ENCODE measurements around the gene STPG4. TPM values are rescaled to one million over a fixed set of nuclear protein-coding genes. Genes with fewer than 3 reads are reported as not detected.

Gene STPG4
- total RNA-seq, 4 donors from 2014 or later, result not detected

DNA sequence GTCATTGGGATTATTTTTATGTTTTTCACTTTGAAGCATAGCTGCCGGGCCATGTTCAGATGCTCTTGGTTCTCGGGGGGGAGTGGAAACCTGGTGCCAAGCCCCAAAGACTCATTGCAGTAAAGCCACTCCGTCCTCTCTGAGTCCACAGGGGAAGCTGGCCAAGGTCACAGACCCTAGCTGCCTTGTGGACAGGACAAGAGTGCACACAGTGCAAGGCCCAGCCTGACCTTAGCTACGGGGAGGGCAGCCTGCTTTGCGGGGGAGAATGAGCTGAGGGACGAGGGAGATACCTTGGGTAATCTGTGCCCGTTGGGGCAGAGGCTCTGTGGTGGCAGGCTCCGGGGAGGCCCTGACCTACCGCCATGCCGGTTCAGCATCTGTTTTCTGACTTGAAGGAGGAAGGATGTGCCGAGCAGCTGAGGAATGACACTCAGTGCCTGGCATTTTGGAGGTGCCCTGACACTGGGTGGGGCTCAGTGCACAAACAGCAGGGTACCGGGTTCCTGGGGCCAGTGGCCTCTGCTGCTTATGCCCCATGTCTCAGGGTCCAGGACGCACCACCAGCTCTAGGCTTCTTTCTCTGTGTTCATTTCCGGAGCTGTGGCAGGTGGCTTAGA, 87.2 kb downstream of the STPG4 start:
- H3K9me3 ChIP-seq, result no peaks in the 10 kb centered on the region
- H3K4me3 ChIP-seq, result no peak overlapping the region
- no peak for TF ChIP-seq POLR2A (IDR thresholded peaks at IDR 0.05; ENCODE audit: low read depth)
- no peak for TF ChIP-seq POLR2AphosphoS5 (IDR thresholded peaks at IDR 0.05)
- TF ChIP-seq, protein P1, sequence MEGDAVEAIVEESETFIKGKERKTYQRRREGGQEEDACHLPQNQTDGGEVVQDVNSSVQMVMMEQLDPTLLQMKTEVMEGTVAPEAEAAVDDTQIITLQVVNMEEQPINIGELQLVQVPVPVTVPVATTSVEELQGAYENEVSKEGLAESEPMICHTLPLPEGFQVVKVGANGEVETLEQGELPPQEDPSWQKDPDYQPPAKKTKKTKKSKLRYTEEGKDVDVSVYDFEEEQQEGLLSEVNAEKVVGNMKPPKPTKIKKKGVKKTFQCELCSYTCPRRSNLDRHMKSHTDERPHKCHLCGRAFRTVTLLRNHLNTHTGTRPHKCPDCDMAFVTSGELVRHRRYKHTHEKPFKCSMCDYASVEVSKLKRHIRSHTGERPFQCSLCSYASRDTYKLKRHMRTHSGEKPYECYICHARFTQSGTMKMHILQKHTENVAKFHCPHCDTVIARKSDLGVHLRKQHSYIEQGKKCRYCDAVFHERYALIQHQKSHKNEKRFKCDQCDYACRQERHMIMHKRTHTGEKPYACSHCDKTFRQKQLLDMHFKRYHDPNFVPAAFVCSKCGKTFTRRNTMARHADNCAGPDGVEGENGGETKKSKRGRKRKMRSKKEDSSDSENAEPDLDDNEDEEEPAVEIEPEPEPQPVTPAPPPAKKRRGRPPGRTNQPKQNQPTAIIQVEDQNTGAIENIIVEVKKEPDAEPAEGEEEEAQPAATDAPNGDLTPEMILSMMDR (IDR thresholded peaks at IDR 0.05), result no peak
- TF ChIP-seq EP300 (IDR thresholded peaks at IDR 0.05), result no peak
- intact Hi-C loops (cut with DNase I), result no loop called here
- DNase-seq (ENCODE audit: extremely low spot score), result no peak
- H3K4me1 ChIP-seq, result peaks cover 78 to 100% (median 97%) of the 10 kb centered on the region in 4 donors
- peaks cover 0 to 7% (median 3%) of the 10 kb centered on the region in 4 donors for H3K36me3 ChIP-seq
- no peaks in the 10 kb centered on the region for H3K27me3 ChIP-seq
- H3K27ac ChIP-seq (replicated peaks in 1 of 4), result peak overlapping the region; percentile 87 to 91 (median 90)
- 85% methylated on average over 5 of the region's 14 CpGs for WGBS

DNA sequence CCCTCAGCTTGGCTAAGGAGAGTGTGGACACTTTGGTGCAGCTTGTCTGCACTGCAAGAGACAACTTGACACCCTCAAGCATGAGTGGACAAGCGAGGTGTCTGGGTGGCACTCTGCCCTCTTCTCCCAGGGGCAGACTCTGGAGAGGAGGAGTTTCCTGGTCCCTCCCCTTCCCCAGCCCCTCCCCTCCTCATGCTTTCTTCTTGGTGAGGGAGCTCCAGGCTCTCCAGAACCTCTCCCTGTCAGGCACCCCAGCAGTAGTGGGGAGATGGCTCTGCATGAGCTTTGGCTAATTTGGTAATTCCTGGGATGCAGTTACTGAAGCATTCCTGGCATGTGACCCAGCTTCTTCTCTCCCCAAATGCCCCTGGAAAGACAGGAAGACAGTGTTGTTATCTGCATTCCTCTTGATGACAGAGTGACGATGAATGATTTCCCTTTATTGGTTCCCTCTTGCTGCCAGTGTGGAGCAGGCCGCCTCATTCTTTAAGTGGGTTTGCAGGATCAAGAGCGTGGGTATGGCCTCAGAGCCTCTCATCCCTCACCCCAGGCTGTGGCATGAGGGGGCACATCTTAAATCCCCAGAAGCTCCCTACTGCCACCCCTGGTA, 89.2 kb downstream of the STPG4 start:
- Histone ChIP-seq H3K36me3 (peaks cover 0 to 18% (median 9%) of the 10 kb centered on the region in 4 donors), H3K27me3 (no peaks in the 10 kb centered on the region), H3K4me1 (peaks cover 72 to 99% (median 96%) of the 10 kb centered on the region in 4 donors), H3K27ac (replicated peaks in 1 of 4) (peak overlapping the region; percentile 87 to 91 (median 90)), H3K9me3 (no peaks in the 10 kb centered on the region), H3K4me3 (no peak overlapping the region)
- WGBS, result 17% methylated on average over 3 of the region's 4 CpGs
- intact Hi-C loops (cut with DNase I), result no loop called here
- no peak for TF ChIP-seq POLR2A (IDR thresholded peaks at IDR 0.05; ENCODE audit: low read depth)
- peak in 1 of 2 donors; percentile 5 for TF ChIP-seq POLR2AphosphoS5 (IDR thresholded peaks at IDR 0.05)
- DNase-seq (ENCODE audit: extremely low spot score), result no peak

DNA sequence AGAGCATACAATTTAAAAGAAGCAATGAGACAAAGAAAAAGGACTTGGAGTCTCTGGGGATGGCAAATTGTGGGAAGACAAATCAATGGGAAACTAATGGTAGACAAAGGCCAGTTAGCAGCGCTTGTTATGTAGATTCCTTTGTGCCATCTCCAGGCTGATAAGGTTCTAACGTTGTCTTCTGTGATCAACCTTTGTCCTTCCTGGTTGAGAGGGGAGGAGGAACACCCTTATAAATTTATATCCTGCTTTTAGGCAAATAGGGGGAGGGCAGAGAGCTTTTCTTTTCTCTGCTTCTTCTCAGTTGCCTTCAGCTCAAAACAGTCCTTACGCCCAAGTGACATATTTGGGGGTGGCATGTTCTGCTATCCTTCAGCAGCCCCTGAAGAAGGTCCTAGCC, 89.8 kb downstream of the STPG4 start:
- H3K27me3 ChIP-seq, result no peaks in the 10 kb centered on the region
- TF ChIP-seq EP300 (IDR thresholded peaks at IDR 0.05) (no peak), POLR2A (IDR thresholded peaks at IDR 0.05; ENCODE audit: low read depth) (no peak), POLR2AphosphoS5 (IDR thresholded peaks at IDR 0.05) (no peak)
- TF ChIP-seq, protein P1 (IDR thresholded peaks at IDR 0.05), result no peak
- no peak for DNase-seq (ENCODE audit: extremely low spot score)
- H3K36me3 ChIP-seq, result peaks cover 0 to 23% (median 11%) of the 10 kb centered on the region in 4 donors
- peak overlapping the region; percentile 87 to 91 (median 90) for H3K27ac ChIP-seq (replicated peaks in 1 of 4)
- H3K9me3 ChIP-seq, result no peaks in the 10 kb centered on the region
- WGBS, result 75% methylated on average over 3 of the region's 3 CpGs
- H3K4me3 ChIP-seq, result no peak overlapping the region
- peaks cover 66 to 95% (median 93%) of the 10 kb centered on the region in 4 donors for H3K4me1 ChIP-seq
- intact Hi-C loops (cut with DNase I), result no loop called here

DNA sequence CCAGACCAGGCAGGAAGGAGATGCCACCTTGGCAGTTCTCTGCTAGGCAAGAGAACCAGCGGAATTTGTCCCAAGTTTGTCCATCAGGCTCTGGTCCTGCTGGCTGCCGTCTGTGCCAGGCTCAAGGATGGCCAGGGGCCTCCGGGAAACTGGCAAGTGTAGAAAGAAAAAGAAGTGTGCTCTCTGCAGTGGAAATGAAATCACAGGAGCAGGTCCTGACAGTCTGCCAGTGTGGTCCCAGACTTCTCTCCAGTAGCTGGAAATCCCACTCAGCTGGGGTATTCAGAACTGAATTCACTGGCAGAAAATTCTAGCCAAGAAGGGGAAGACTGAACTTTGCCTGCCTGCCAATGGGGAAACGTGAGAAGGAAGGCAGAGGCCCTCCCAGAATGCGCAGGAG, 91.0 kb downstream of the STPG4 start:
- WGBS, result 73% methylated on average over 4 of the region's 5 CpGs
- Histone ChIP-seq H3K4me3 (no peak overlapping the region), H3K36me3 (peaks cover 0 to 23% (median 11%) of the 10 kb centered on the region in 4 donors), H3K27ac (replicated peaks in 1 of 4) (peak overlapping the region; percentile 48 to 91 (median 90)), H3K27me3 (no peaks in the 10 kb centered on the region), H3K4me1 (peaks cover 58 to 89% (median 87%) of the 10 kb centered on the region in 4 donors), H3K9me3 (no peaks in the 10 kb centered on the region)
- no peak for TF ChIP-seq POLR2A (IDR thresholded peaks at IDR 0.05; ENCODE audit: low read depth)
- TF ChIP-seq, protein P1 (IDR thresholded peaks at IDR 0.05), result no peak
- no peak for TF ChIP-seq EP300 (IDR thresholded peaks at IDR 0.05)
- no peak for TF ChIP-seq POLR2AphosphoS5 (IDR thresholded peaks at IDR 0.05)
- DNase-seq (ENCODE audit: extremely low spot score), result no peak
- intact Hi-C loops (cut with DNase I), result no loop called here

DNA sequence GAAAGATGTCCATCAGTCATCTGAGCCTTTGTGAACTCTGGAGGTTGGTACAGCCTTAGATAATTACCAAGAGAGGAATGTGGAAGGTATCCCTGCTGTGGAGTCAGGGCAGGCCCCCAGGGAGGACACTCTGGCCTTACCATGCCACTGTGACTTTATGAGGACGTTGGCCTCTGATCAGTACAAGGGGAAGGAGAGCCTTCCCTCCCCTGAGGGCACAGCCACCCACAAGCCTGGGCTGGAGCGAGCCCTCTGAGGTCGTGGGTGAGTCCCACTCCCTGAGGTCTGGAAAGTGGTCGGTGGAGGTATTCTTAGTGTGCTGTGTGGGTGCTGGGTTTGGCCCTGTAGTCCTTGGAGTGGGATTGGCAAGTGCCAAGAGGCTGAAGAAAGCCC, 91.6 kb downstream of the STPG4 start:
- Histone ChIP-seq H3K9me3 (no peaks in the 10 kb centered on the region), H3K4me3 (no peak overlapping the region), H3K36me3 (peaks cover 0 to 23% (median 11%) of the 10 kb centered on the region in 4 donors), H3K27me3 (no peaks in the 10 kb centered on the region), H3K4me1 (peaks cover 58 to 89% (median 87%) of the 10 kb centered on the region in 4 donors), H3K27ac (replicated peaks in 1 of 4) (peak overlapping the region; percentile 48 to 91 (median 90))
- 83% methylated on average over 3 of the region's 4 CpGs for WGBS
- intact Hi-C loops (cut with DNase I), result no loop called here
- TF ChIP-seq, protein P1 (IDR thresholded peaks at IDR 0.05), result no peak
- TF ChIP-seq POLR2A (IDR thresholded peaks at IDR 0.05; ENCODE audit: low read depth), result no peak
- TF ChIP-seq EP300 (IDR thresholded peaks at IDR 0.05), result no peak
- TF ChIP-seq POLR2AphosphoS5 (IDR thresholded peaks at IDR 0.05), result no peak
- DNase-seq (ENCODE audit: extremely low spot score), result no peak

Measured in esophagus muscularis mucosa (tissue), 4 donors.